Fibroblast of peridontal ligament (primary cell): ENCODE data around the gene URAD.

Source experiments
- DNase-seq: peaks from one replicate; pipeline ENCODE4 v3.0.0-alpha.2; 2010; ENCODE audit errors: extremely low read depth

Gene URAD

GRCh38 chr13:28000567-28000966 lies 12.1 kb upstream of the URAD start:
- no peak for DNase-seq

GRCh38 chr13:27997904-27998522 lies 9.5 kb upstream of the URAD start:
- DNase-seq = peak; percentile 10

DNA sequence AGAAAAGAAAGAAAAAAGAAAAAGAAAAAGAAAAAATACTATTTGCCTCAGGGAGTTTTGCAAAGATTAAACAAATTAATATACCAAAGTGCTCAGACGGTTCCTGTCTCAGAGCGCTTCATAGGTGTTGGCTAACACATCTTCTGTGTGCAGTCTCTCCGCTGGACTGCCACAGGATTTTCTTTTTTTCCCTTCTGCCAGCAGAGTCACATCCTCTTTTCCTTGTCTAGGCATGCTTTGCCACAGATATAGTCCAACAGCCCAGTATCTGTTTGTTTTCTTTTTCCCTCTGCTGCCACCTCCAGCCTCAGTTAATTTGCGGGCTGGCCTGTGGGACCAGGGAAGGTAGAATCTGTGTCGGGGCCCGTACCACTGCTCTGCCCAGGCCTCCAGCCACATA lies 3.4 kb upstream of the URAD start:
- DNase-seq = no peak

DNA sequence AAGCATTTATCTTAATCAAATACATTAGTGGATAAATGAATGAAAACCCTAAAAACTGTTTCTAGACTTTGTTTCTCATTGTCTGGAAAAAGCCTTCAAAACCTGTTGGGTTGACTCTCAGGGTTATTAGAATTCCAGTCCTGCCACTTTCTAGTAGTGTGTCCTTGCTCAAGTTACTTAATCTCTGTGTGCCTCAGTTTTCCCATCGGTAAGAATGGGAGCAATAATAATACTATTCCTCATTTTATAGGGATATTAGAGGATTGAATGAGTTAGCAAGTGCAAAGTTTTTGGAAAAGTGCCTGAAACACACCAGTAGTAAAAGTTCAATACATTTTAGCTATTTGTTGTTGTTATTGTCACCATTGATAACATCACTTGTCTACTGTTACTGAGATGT lies 2.9 kb downstream of the URAD start:
- no peak for DNase-seq

DNA sequence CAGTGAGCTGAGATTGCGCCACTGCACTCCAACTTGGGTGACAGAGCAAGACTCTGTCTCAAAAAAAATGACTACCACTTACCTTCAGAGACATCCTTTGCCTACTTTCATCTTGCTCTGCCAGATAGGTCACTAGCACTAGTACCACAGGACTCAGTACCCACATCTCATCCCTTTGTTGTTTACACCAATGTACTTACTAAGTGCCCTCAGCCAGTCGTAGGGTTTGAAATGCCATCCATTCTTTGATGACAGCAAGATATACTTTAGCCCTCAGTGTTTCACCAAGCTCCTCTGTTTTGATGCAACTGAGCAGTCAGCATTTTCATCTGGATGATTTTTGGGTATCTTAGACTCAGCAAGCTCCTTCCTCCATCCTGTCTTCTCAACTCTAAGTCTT lies 6.1 kb downstream of the URAD start:
- DNase-seq = no peak

DNA sequence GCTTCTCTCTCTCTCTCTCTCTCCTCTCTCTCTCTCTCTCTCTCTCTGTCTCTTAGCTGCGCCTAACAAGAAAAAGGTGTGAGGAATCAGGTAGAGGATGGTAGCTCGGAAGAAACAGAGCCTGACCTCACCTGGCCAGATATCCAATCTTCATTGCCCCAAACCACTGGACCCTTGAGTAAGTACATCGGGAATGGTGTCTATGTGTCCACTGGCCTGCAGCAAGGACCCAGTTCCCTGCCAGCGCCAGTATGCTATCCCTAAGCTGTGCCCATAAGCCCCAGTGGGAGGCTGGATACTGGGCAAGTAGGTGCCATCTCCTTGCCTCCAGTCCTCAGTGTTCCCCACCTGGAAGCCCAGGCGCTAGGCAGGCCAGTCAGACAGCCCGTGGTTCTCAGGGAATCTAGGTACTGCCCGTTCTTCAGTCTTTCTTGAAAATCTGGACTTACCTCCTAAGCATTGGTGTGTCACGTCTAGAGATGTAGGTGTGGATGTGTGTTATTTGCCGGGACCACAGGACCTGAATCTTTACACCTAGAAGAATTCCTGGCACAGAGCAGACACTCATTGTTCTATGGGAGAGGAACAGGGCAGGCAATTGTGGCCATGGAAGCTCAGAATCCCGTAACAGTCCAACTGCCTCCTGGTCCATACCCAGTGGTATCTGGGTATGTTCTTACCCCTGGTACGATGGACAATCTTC lies 7.3 kb downstream of the URAD start:
- no peak for DNase-seq

DNA sequence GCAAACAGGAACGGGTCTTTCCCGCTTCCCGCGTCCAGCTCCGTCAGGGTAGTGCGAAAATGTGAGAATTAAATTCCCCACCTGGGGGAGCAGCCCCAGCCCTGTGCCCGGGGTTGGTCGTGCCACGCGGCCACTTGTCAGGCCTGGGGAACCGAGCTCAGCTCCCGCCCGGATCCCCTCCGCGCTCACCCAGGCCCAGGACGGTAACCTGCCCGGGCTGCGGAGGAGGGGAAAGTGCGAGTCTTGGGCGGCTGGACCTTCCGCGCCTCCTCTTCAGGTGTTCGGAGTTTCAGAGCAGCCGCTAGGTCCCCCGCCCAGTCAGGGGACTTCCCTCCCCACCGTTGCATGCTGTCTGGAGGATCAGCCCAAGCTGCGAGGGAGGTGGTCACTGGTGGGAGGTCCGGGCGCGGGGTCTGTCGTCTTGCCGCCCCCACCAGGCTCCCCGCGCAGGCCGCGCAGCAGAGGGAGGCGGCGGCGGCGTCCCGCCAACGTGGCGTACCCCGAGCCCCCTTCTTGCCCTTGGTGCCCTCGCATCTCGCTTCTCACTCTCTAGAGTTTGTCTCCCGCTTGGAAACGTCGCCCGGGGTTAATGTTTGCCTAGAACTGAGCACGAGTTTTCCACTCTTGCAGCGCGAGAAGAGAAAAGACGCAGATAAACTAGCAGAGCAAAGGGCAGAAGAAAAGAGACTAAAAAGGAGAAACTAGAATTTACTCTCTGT lies 8.1 kb downstream of the URAD start:
- no peak for DNase-seq

GRCh38 chr13:27979765-27980279 lies 8.7 kb downstream of the URAD start:
- no peak for DNase-seq

- DNase-seq = no peak
Observed at GRCh38 chr13:27979001-27979643, 9.4 kb downstream of the URAD start.

DNA sequence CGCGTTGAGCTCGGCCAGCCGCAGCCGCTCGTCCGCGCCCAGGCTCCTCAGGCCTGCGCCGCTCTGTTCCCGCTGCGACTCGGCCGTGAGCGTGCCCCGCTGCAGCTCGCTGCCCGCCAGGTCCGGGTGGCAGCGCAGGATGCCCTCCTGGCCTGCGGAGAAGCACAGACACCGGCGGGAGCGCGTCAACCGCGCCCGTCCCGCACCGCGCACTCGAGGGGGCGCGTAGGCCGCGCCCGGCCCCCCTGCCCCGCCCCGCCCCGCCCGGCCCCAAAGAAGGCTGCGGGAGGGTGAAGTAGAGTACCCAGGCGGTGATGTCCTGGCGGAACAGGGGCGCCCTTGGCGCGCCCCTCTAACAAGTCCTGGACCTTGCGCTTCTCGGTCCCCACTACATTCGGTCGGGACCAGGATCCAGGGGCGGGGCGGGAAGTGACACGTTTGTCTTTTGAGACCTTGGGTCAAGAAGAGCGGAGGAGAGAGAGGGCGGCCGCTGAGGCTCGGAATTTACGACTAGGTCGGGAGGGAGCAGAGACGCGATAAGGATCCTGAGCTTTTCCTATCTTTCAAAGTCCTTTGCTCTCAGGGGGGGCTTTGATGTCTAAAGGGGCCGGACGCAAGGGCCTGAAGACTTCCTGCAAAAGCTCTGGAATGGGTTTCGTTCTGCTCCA lies 10.1 kb downstream of the URAD start:
- no peak for DNase-seq

GRCh38 chr13:27977476-27978300 lies 10.8 kb downstream of the URAD start:
- no peak for DNase-seq

- DNase-seq = no peak
Observed at GRCh38 chr13:27976362-27977091, 12.0 kb downstream of the URAD start.

DNA sequence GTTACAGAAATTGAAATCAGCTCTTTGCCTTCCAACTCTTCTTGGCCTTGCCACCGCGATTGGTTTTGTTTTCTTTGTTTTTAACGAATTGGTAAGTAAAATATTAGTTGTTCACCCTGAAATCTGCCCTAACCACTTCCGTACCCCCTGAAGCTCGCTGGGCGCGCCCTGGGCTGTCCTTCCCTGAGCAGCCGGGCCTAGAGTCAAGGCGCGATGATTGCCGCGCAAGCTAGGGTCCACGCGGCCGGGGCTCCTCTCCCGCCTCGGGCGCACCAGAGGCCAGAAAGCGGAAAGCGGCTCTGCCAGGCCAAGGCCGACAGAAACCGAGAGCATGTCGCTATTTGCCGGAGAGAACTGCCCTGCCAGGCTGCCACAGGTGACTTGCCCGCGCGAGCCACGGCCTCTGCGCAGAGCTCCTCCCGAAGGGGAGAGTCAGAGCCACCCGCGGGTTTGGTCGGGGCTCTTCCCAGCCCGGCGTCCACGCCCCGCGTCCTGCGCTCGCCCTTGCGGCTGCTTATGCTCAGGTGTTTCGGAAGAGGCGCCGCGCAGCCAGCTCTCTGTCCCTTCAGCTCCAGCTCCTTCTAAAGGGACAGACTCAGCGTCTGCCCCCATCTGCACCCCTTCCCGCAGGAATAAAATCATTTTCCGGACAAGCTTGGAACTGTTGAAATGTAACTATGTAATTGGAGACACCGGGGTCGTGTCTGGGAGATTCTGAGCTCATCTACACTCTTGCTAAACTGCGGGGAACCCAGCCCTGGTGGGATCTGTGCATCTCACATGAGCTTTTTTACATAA lies 12.7 kb downstream of the URAD start:
- no peak for DNase-seq

DNA sequence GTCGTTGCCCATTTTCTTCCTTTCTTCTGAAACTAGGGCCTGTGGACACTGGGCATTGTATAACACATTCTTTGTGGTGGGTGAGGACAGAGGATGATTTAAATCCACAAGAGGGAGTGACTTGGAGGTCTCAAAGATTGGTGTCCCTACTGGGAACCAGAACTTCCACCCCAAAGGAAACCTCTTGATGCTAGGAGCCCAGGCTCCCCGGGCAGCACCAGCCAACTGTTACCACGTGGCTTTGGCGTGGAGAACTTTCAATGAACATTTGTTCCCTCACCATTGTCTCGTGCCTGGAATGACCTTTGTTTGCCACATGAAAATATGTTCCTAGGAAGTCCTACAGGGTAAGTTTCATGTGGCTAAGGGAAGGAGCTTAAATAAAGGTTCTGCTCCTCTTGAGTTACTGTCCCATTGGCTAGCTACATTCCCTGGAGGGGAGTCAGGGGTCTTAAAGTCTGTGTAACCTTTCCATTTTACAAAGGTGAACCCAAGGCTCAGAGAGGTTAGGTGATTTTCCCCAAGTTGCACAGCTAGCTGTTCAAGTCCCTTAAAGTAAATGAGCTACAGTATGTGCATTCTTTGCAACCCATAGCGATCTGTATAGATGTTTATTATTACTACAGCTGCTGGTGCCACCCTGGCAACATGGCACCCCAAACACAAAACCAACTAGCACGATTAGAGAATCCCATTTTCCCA lies 14.4 kb downstream of the URAD start:
- DNase-seq = no peak

DNA sequence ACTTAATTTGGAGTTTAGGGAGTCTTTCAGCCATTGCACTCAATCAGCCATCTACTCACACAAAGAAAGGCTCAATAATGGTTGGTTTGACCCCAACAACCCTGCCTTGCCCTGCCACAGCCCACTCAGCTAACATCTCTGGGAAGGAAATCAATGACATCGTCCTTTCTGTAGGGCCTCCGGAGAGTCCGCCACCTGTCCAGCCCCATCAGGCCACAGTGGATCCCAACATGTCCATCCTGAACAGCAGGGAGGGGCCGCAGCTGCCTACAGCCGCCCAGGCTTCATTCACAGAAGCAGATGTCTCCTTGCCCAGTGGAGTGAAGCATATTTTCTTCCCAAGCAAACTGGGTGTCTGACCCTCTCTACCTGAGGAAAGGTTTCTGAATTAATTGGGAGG lies 15.2 kb downstream of the URAD start:
- no peak for DNase-seq

GRCh38 chr13:27972478-27972820 lies 16.0 kb downstream of the URAD start:
- DNase-seq = no peak

GRCh38 chr13:27971776-27972477 lies 16.6 kb downstream of the URAD start:
- DNase-seq = no peak

- DNase-seq = no peak
Observed at GRCh38 chr13:27971236-27971645, 17.3 kb downstream of the URAD start.
